Activated CD8-positive, alpha-beta memory T cell treated with anti-CD3 and anti-CD28 coated beads for 24 hours (primary cell): ENCODE measurements around the gene FHIP1A.
A peak's percentile ranks its signal among the peaks of the same experiment; 100 is the strongest.
"Not testable (repeated sequence)": the region's sequence is repeated elsewhere in the genome, so short reads cannot be mapped to it uniquely, and the experiment has no call there.

Experiments
- DNase-seq: peaks from one replicate; pipeline ENCODE4 v3.0.0-alpha.2; 2020

FHIP1A gene

DNA sequence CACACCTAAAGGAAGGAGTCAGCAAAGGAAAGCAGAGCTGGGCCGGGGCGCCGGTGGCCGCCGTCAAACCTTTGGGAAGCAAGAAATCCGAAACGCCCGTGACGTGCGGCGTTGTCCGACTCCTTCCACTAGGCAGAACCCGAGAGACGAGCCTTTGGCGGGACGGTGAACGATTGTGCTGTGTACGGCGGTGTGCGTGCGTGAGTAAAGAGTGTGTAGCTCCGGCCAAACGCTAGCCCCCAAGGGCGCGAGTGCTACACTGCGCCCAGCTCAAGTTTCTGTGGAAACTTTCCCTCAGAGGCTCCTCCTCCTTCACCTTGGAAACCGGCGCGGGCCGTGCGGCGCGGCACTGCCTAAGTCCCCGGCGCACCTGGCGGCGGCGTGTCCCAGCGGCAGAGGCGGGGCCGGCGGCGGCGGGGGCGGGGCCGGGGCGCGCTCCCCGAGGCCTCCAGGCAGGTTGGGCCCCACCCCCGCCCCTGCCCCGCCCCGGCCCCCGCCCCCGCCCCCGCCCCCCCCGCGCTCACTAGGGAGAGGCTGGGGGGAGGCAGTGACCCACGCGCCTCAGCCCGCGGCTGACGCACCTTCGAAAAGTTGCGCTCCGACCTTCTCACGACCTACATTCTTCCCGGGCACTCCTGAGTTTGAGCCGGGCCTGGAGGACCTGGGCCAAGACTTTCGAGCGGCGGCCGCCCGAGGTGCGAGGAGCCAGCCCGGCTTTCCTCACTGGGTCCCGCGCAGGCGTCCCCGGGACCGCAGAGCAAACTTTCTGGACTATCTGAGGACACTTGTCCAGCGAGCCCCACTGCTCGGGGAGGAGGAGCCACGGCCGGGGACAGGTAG, at the start of gene FHIP1A:
Gene FHIP1A, plus strand, starts transcription at position 547 of the 840 bp plus-strand sequence. CDS start 157,084 bp downstream, outside the sequence.
- peak; percentile 84 for DNase-seq

- DNase-seq: no peak
Measured at GRCh38 chr4:151359576-151359975, 49.4 kb upstream of the FHIP1A start.

- DNase-seq: no peak
Measured at GRCh38 chr4:151361126-151361525, 47.9 kb upstream of the FHIP1A start.

GRCh38 chr4:151361966-151362365, 47.0 kb upstream of the FHIP1A start:
- no peak for DNase-seq

DNA sequence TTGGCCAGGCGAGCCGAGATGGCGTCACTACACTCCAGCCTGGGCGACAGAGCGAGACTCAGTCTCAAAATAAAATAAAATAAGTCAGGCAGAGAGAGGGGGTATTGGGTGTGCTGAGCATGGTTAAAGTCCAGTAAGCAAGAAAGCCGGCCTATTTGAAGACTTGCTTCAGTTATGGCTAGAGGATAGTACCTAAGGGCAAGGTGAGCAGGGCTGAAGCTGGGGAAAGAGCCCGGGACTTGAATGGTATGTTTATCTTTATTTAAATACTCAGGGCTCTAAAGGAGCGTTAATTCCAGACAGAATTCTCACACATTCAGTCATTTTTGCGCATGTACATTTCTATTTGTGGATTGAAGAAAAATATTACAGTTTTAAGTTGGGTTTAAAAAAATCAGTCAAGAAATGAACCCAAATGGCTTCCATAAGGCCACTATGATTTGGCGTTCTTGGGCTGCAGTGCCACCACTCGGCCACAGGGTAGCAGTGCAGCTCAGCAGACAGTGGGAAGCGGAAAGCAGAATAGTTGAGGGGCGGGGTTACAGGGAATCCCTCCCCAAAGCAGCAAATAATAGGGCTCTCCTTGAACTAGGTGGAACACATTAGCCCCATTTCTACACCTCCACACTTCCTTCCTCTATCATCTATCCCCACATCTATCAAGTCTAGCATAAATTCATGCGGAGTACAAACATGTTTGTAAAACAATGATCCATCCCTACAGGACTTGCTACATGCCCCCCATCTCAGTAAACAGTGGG, 46.4 kb upstream of the FHIP1A start:
- peak; percentile 84 for DNase-seq

- no peak for DNase-seq
Measured at GRCh38 chr4:151376540-151376939, 32.4 kb upstream of the FHIP1A start.

- no peak for DNase-seq
Measured at GRCh38 chr4:151389311-151389710, 19.7 kb upstream of the FHIP1A start.

GRCh38 chr4:151389799-151390198, 19.2 kb upstream of the FHIP1A start:
- not testable (repeated sequence) for DNase-seq

DNA sequence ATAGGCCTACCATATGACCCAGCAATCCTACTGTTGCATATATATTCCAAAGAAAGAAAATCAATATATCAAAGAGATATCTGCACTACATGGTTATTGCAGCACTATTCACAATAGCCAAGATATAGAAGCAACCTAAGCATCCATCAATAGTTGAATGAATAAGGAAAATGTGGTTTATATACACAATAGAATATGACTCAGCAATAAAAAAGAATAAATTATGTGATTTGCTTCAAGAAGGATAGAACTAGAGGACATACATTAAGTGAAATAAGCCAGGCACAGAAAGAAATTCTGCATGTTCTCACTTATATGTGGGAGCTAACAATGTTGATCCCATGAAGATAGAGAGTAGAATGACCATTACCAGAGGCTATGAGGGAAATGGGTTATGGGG, 13.1 kb upstream of the FHIP1A start:
- DNase-seq: no peak

- DNase-seq: no peak
Measured at GRCh38 chr4:151400343-151400742, 8.6 kb upstream of the FHIP1A start.

DNA sequence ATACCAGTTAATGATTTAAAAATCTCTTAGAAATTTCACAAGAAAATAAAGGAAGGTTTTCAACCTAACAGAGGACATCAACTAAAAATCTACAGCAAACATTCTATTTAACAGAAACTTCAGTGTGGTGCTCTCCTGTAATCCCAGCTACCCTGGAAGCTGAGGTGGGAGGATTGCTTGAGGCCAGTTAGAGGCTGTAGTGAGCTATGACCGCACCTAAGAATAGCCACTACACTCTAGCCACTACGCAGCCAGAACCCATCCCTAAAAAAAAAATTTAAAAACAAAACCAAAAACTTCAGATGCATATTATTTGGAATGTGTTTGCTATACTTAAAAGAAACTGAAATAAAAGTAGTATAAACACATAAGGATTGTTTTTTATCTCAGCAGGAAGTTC, 7.2 kb upstream of the FHIP1A start:
- no peak for DNase-seq

GRCh38 chr4:151402145-151402865, 6.7 kb upstream of the FHIP1A start:
- DNase-seq: no peak

GRCh38 chr4:151403656-151404055, 5.3 kb upstream of the FHIP1A start:
- DNase-seq: no peak

DNA sequence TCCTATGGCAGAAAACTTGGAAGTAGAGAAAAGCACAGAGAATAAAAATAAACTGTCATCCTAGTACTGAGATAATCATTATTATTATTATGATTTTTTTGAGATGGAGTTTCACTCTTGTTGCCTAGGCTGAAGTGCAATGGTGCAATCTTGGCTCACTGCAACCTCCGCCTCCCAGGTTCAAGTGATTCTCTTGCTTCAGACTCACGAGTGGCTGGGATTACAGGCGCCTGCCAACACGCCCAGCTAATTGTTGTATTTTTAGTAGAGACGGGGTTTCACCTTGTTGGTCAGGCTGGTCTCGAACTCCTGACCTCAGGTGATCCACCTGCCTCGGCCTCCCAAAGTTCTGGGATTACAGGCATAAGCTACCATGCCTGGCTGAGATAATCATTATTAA, 4.2 kb upstream of the FHIP1A start:
- not testable (repeated sequence) for DNase-seq

GRCh38 chr4:151407018-151407417, 2.0 kb upstream of the FHIP1A start:
- no peak for DNase-seq

DNA sequence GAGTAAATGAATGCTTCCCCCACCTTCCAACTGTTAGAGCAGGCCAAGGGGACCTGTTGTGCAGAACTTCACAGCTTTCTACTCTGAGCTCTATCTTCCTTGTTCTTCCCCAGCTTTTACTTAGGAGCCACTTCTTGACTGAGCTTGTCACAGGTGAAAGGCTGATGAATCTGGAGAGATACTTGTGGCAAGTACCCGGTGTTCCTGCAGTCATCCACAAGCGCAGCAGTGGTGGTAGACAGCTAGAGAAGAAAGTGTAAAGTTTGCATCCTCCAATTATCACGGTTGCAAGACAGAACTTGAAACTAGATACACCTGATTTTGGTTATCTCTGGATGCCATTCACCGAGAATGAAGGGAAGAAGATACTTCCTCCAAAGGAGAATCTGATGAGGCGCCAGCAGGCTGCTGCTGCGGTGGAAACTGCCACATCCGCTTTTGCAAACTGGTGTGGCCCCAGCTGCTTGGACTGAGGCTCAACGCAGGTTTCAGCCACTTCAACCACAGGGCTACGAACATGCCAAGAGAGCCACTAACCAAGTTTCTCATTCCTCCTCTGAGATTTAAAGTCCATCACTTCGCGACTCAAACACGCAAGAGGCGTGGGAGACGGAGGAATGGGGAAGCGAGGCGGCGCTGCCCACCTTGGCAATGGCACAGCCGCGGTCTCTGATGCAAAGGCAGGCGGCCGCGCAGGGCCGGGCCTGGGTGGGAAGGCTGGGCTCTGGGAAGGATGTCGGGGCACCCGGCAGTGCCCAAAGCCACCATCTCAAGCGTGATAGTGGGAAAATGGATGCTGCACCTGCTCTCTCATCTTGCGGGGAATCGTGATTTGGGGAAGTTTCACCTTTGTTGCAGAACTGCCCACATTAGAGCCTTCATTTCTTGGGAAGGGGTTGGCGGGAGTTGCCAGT, 1.3 kb upstream of the FHIP1A start:
- DNase-seq: peak; percentile 61

- DNase-seq: no peak
Measured at GRCh38 chr4:151408380-151408629, 671 bp upstream of the FHIP1A start.

- DNase-seq: no peak
Measured at GRCh38 chr4:151409470-151410313, 716 bp downstream of the FHIP1A start.

- DNase-seq: no peak
Measured at GRCh38 chr4:151415978-151416377, 7.0 kb downstream of the FHIP1A start.

DNA sequence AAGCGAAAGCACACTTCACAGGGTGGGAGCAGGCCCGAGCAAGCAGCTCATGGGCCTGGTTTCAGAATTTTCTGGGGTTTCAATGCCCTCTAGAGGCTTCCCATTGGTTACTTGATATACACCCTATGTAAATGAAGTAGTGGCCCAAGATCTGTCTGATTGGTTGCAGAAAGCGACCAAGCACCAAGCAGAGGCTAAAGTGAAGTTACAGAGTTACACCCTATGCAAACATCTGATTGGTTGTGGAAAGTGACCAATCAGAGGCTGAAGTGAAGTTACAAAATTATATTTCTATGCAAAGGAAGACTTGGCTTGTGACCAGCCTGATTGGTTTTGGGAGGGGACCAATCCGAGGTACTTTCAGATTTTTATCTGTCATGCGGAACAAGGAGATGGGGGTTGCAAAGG, 8.2 kb downstream of the FHIP1A start:
- DNase-seq: no peak

DNA sequence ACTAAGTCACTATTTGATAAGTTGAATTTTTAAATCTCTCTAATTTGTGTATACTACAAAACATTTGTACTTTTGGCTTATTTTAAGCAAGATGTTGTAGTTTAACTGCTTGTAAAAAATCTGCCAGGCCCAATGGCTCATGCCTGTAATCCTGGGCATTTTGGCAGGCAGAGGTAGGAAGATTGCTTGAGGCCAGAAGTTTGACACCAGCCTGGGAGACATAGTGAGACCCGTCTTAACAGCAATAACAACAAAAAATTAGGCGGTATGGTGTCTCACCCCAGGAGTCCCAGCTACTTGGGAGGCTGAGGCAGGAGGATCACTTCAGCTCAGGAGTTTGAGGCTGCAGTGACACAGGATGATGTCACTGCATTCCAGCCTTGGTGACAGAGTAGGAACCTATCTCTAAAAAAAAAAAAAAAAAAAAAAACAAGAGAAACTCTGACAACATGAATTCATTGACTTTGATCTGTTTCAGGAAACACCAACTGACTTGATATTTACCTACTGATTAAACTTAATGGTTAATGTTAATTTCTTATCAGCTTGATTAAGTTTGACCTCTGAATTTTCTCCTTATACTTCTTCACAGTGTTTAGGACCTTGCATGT, 8.9 kb downstream of the FHIP1A start:
- no peak for DNase-seq
